Prostate gland (tissue), 2 donors: ENCODE measurements around the gene GUCA2A.

ENCODE experiments used
- CTCF ChIP-seq, 4 experiments: fragments of 200-600 bp in 2 of 4; fragments of 450-650 bp in 2 of 4; sonication (generic) in 2 of 4; IDR thresholded peaks; 1 replicate in 3 of 4; 2 replicates in 1 of 4; pipeline ENCODE4 v1.5.1; 2016 to 2019; ENCODE audit warnings: antibody characterized with exemption in 4 of 4, mild to moderate bottlenecking in 2 of 4, moderate library complexity in 2 of 4
- POLR2A ChIP-seq: fragments of 450-650 bp; IDR thresholded peaks from one replicate; pipeline ENCODE4 v1.6.1; 2016; ENCODE audit warnings: antibody characterized with exemption, mild to moderate bottlenecking

GRCh38 chr1:42118125-42118524 is 46.4 kb downstream of the GUCA2A start:
- TF ChIP-seq CTCF (IDR thresholded peaks at IDR 0.05) (no peak), POLR2A (no peak)
